HepG2 (cell line): Measurements from ENCODE around the gene TBC1D16. TPM values are rescaled to one million over a fixed set of nuclear protein-coding genes. Genes with fewer than 3 reads are reported as not detected.
A peak's percentile ranks its signal among the peaks of the same experiment; 100 is the strongest.
"Not testable (repeated sequence)": the region's sequence is repeated elsewhere in the genome, so short reads cannot be mapped to it uniquely, and the experiment has no call there.

Experiments used
- ATAC-seq: fragments of 200-7000 bp; cut with Tn5 transposase; 3 replicates; pipeline ENCODE4 v1.9.1; 2020; ENCODE audit warnings: mild to moderate bottlenecking, moderate library complexity
- BruUV-seq: library from RNA; stranded (reverse); fragments of 400-500 nt; replicated peaks from 2 replicates; lab custom pipeline; 2021; lab: Mats Ljungman, UMichigan
- CTCF ChIA-PET: fragments of 300-600 bp; formaldehyde crosslinking; extraction: SDS; loops from one replicate; lab custom pipeline; 2021; ENCODE audit warnings: low total read pairs, inconsistent platforms, low intra/inter-chr PET ratio; lab: Yijun Ruan, JAX
- POLR2A ChIA-PET: fragments of 350-600 bp; sonication (Branson Sonifier 250); formaldehyde crosslinking; loops from one replicate; lab custom pipeline; 2020; ENCODE audit warnings: antibody characterized with exemption, inconsistent platforms; lab: Yijun Ruan, JAX
- DNase-seq: peaks from one replicate; pipeline ENCODE4 v3.0.0-alpha.2; 2015; ENCODE audit warnings: low spot score
- FAIRE-seq: peaks from 3 replicates; lab custom pipeline; 2011; peaks lifted over from hg19 to GRCh38; lab: Jason Lieb, UNC
- H2AFZ ChIP-seq: one replicate; pipeline ENCODE4 v1.6.1; 2011; ENCODE audit warnings: low read length, inconsistent platforms
- H3K27ac ChIP-seq: fragments of 300-600 bp; 3 replicates; pipeline ENCODE4 v1.8.0; 2011; ENCODE audit warnings: mixed run types, mild to moderate bottlenecking, mixed read lengths, low read length, inconsistent platforms; ENCODE audit not compliant: insufficient read depth; ENCODE audit errors: extremely low read length
- H3K27me3 ChIP-seq, 2 experiments: fragments of 200-600 bp in 1 of 2; 2 replicates in 1 of 2; 3 replicates in 1 of 2; pipeline versions ENCODE4 v1.6.0 to v1.8.0; 2011; ENCODE audit warnings: low read length in 2 of 2, mild to moderate bottlenecking in 2 of 2, moderate library complexity in 2 of 2, inconsistent platforms in 1 of 2; ENCODE audit not compliant: insufficient read depth in 2 of 2, control insufficient read depth in 1 of 2
- H3K36me3 ChIP-seq, 2 experiments: fragments of 200-600 bp in 1 of 2; replicated peaks in 1 of 2; 2 replicates in 1 of 2; 3 replicates in 1 of 2; pipeline versions ENCODE4 v1.5.1 to v1.8.0; 2011; ENCODE audit warnings: low read length in 2 of 2, inconsistent platforms in 1 of 2; ENCODE audit not compliant: insufficient read depth in 2 of 2, control insufficient read depth in 1 of 2
- H3K4me1 ChIP-seq: 2 replicates; pipeline ENCODE4 v1.5.1; 2012; ENCODE audit warnings: low read length, inconsistent platforms; ENCODE audit not compliant: insufficient read depth
- H3K4me2 ChIP-seq: 2 replicates; pipeline ENCODE4 v1.6.0; 2011; ENCODE audit warnings: low read depth, low read length, inconsistent platforms
- H3K4me3 ChIP-seq, 3 experiments: fragments of 200-600 bp in 1 of 3; sonication (generic), shearing (Covaris generic) in 1 of 3; replicated peaks in 1 of 3; 2 replicates each; pipeline ENCODE4 v1.5.1; 2011 to 2016; ENCODE audit warnings: low read length in 3 of 3, inconsistent platforms in 2 of 3, low read depth in 2 of 3, mild to moderate bottlenecking in 2 of 3, control low read depth in 1 of 3, mixed read lengths in 1 of 3; ENCODE audit not compliant: insufficient read depth in 1 of 3
- H3K79me2 ChIP-seq: one replicate; pipeline ENCODE4 v1.6.1; 2011; ENCODE audit warnings: low read length, inconsistent platforms; ENCODE audit not compliant: insufficient read depth
- H3K9ac ChIP-seq: 2 replicates; pipeline ENCODE4 v1.6.0; 2011; ENCODE audit warnings: mild to moderate bottlenecking, low read depth, low read length, inconsistent platforms; ENCODE audit not compliant: insufficient read depth
- H3K9me3 ChIP-seq: 2 replicates; pipeline ENCODE4 v1.5.1; 2012; ENCODE audit warnings: mild to moderate bottlenecking, low read length
- H4K20me1 ChIP-seq: 2 replicates; pipeline ENCODE4 v1.6.0; 2011; ENCODE audit warnings: inconsistent platforms, mild to moderate bottlenecking, low read length, moderate library complexity; ENCODE audit not compliant: insufficient read depth
- BRD4 ChIP-seq: sonication (generic); formaldehyde crosslinking; IDR thresholded peaks from 2 replicates; pipeline ENCODE4 v1.4.0; 2020; ENCODE audit warnings: missing genetic modification reagents
- CREB1 ChIP-seq, 2 experiments: fragments of 450-650 bp in 1 of 2; IDR thresholded peaks; 2 replicates each; pipeline ENCODE4 v1.6.1; 2016 to 2017; ENCODE audit warnings: control low read depth in 1 of 2, mild to moderate bottlenecking in 1 of 2, missing compliant biosample characterization in 1 of 2, missing genetic modification characterization in 1 of 2
- MAF1 ChIP-seq: sonication (generic); formaldehyde crosslinking; IDR thresholded peaks from 2 replicates; pipeline ENCODE4 v1.5.0; 2020; ENCODE audit warnings: missing genetic modification reagents, borderline replicate concordance
- SOX6 ChIP-seq, 2 experiments: fragments of 450-650 bp in 1 of 2; sonication (generic) in 1 of 2; formaldehyde crosslinking in 1 of 2; IDR thresholded peaks; 2 replicates each; pipeline versions ENCODE4 v1.4.0 to v1.6.1; 2017 to 2020; ENCODE audit warnings: antibody characterized with exemption in 1 of 2, mild to moderate bottlenecking in 1 of 2, missing genetic modification reagents in 1 of 2
- SPEN ChIP-seq: sonication (generic); formaldehyde crosslinking; IDR thresholded peaks from 2 replicates; pipeline ENCODE4 v1.5.1; 2020; ENCODE audit warnings: low read depth, mild to moderate bottlenecking, missing genetic modification reagents
- ZNF33B ChIP-seq: sonication (generic); formaldehyde crosslinking; IDR thresholded peaks from 2 replicates; pipeline ENCODE4 v1.5.1; 2020; ENCODE audit warnings: mild to moderate bottlenecking, missing genetic modification reagents
- ZNF343 ChIP-seq: sonication (generic); formaldehyde crosslinking; IDR thresholded peaks from 2 replicates; pipeline ENCODE4 v1.4.0; 2020; ENCODE audit warnings: mild to moderate bottlenecking, missing genetic modification reagents
- ZNF563 ChIP-seq: sonication (generic); formaldehyde crosslinking; IDR thresholded peaks from 2 replicates; pipeline ENCODE4 v1.8.0; 2022; ENCODE audit warnings: mild to moderate bottlenecking, moderate library complexity, missing genetic modification reagents
- ZNF770 ChIP-seq: sonication (generic); formaldehyde crosslinking; IDR thresholded peaks from 2 replicates; pipeline ENCODE4 v1.5.0; 2020; ENCODE audit warnings: mild to moderate bottlenecking, missing genetic modification reagents
- ZNF782 ChIP-seq: sonication (generic); formaldehyde crosslinking; IDR thresholded peaks from 2 replicates; pipeline ENCODE4 v1.4.0; 2020; ENCODE audit warnings: missing genetic modification reagents, mild to moderate bottlenecking, borderline replicate concordance
- WGBS: methylation state at CpG from one replicate; pipeline ENCODE4 v1.1.6; 2017; ENCODE audit warnings: low lambda C conversion rate; 5-methylcytosine and 5-hydroxymethylcytosine counted together
- in situ Hi-C: cut with HindIII; loops from 2 replicates; pipeline ENCODE4 v1.10.0; 2017; ENCODE audit warnings: low pct_unique_long_range_greater_than_20kb; ENCODE audit not compliant: extremely low pct_ligation_motif_present
- intact Hi-C: fragments of 100-400 bp; cut with micrococcal nuclease; formaldehyde crosslinking; loops from one replicate; pipeline ENCODE4 v1.10.0; 2022; ENCODE audit not compliant: unreplicated experiment
- polyA plus RNA-seq, 8 experiments: library from polyadenylated mRNA; depleted of rRNA in 3 of 8; stranded (reverse) in 7 of 8; unstranded in 1 of 8; fragments of >200 nt; fragmentation: Illumina TruSeq in 4 of 8; extraction: Trizol in 4 of 8; gene quantifications; 2 replicates each; pipeline versions ENCODE4 v1.2.1 to v1.2.3, GENCODE V29; 2011 to 2016; ENCODE audit warnings: low read depth in 4 of 8, missing spikeins in 1 of 8, mixed read lengths in 1 of 8; ENCODE audit not compliant: insufficient read depth in 1 of 8
- total RNA-seq, 5 experiments: library from RNA; depleted of rRNA; stranded (reverse); fragments of >200 nt; fragmentation: Illumina TruSeq; extraction: Trizol; gene quantifications; 2 replicates each; pipeline ENCODE4 v1.2.3, GENCODE V29; 2016; ENCODE audit warnings: low read depth in 1 of 5
- TF ChIP-seq, protein P1 (sequence below): sonication (generic); formaldehyde crosslinking; IDR thresholded peaks from 2 replicates; pipeline ENCODE4 v1.5.1; 2020; ENCODE audit warnings: missing genetic modification reagents, mild to moderate bottlenecking, borderline replicate concordance

TBC1D16 gene
- total and polyA plus RNA-seq, 2 of the 13 experiments (the other 11 are each of a cell fraction or from before 2014, with no cell fraction given): 14.9 to 24.9 TPM

DNA sequence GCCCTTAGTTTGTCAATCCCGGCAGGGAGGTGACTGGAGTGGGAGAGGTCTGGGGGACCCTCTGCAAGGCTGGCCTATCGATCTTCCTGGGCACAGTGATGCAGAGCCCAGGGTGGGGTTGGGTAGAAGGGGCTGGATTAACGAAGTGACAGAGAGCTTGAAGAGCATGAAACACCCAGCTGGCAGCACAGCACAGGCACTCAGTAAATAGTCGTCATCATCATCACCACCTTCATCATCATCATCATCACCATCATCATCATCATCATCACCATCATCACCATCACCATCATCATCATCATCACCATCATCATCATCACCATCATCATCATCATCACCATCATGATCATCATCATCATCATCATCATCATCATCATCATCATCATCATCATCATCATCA, 142.2 kb downstream of the TBC1D16 start:
- POLR2A ChIA-PET; H3K4me2 ChIP-seq; CTCF ChIA-PET; DNase-seq; BruUV-seq; ATAC-seq; H4K20me1 ChIP-seq; H3K9ac ChIP-seq; H3K9me3 ChIP-seq; FAIRE-seq; in situ Hi-C loops; H3K27ac ChIP-seq; H2AFZ ChIP-seq; H3K36me3 ChIP-seq; intact Hi-C loops; H3K4me3 ChIP-seq; H3K79me2 ChIP-seq; TF ChIP-seq CREB1 (CRISPR knock-in tag; IDR thresholded peaks at IDR 0.05): not testable (repeated sequence)
- TF ChIP-seq CREB1 (IDR thresholded peaks at IDR 0.05): peak; percentile 84
- 64% methylated on average over 4 of the region's 4 CpGs for WGBS
- peaks cover 23% of the 10 kb centered on the region for H3K4me1 ChIP-seq
- H3K27me3 ChIP-seq: peaks cover 2 to 34% of the 10 kb centered on the region in 2 experiments; a peak in 4 of 5 replicates

DNA sequence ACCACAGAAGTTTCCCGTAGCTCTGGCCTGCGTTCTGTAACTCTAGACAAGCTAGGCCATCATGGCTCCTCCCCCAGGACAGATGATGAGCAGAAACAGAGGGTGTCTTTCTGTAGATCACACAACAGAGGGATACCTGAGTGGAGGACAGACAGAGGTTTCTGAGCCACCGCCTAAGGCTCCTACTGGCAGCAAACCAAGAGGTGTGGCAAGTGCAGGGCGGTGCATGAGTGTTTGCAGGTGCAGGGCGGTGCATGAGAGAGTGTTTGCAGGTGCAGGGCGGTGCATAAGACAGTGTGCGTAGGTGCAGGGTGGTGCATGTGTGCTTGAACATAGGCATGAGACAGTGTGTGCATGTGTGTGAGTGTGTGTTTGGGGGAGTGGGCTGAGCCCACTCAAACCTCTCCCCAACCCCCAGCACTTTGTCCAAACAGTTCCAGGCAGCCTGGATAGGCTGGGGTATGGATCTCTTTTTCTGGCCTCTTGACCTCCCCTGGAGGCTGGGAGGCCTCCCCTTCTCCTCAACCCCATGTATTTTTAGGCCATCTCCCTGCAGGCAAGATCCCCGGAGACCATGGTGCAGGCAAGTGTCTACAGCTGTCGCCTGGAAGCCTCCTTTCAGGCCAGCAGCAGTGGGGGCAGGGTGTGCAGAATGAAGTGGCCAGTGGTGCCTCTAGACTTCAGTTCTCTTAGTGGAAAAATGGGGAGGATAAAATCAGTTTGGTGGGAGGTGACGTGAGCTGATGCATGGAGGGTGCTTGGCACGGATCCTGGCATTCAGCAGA, 143.0 kb downstream of the TBC1D16 start:
- Histone ChIP-seq H3K4me2 (no peak overlapping the region), H3K9me3 (no peaks in the 10 kb centered on the region), H3K4me3 (no peak overlapping the region), H4K20me1 (no peaks in the 10 kb centered on the region), H3K4me1 (peaks cover 20% of the 10 kb centered on the region), H3K27me3 (peaks cover 2 to 34% of the 10 kb centered on the region in 2 experiments; a peak in 4 of 5 replicates), H3K79me2 (no peaks in the 10 kb centered on the region), H2AFZ (no peak overlapping the region), H3K27ac (no peak overlapping the region), H3K36me3 (no peaks in the 10 kb centered on the region), H3K9ac (no peak overlapping the region)
- 19% methylated on average over 11 of the region's 11 CpGs for WGBS
- 0 out of 2 replicates have a peak, but pooled peaks have one; percentile 16 for TF ChIP-seq ZNF563
- TF ChIP-seq BRD4 (CRISPR knock-in tag): no peak
- TF ChIP-seq SPEN (CRISPR knock-in tag): no peak
- peak; percentile 26; the same call in 1 of the 2 replicates for TF ChIP-seq ZNF770
- no peak for TF ChIP-seq ZNF782 (CRISPR knock-in tag)
- no peak for TF ChIP-seq ZNF33B
- TF ChIP-seq, protein P1, sequence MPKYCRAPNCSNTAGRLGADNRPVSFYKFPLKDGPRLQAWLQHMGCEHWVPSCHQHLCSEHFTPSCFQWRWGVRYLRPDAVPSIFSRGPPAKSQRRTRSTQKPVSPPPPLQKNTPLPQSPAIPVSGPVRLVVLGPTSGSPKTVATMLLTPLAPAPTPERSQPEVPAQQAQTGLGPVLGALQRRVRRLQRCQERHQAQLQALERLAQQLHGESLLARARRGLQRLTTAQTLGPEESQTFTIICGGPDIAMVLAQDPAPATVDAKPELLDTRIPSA: no peak
- TF ChIP-seq MAF1 (CRISPR knock-in tag): no peak
- TF ChIP-seq ZNF343 (CRISPR knock-in tag): no peak
- TF ChIP-seq SOX6 (IDR thresholded peaks at IDR 0.05): no peak
- no peak for TF ChIP-seq SOX6 (CRISPR knock-in tag; IDR thresholded peaks at IDR 0.05)
- intact Hi-C loops: no loop called here
- CTCF ChIA-PET: no interaction called here
- FAIRE-seq (no peak), DNase-seq (no peak), ATAC-seq (no peak)
- POLR2A ChIA-PET: no interaction called here
- in situ Hi-C loops: no loop called here
- BruUV-seq: no TSS peak
